Heart left ventricle (tissue), 16 donors: ENCODE data around the gene NCSTN. TPM values are rescaled to one million over a fixed set of nuclear protein-coding genes. Genes with fewer than 3 reads are reported as not detected.

Source experiments
- ATAC-seq, 4 donors: fragments of 200-7000 bp; cut with Tn5 transposase; one replicate each; pipeline ENCODE4 v1.9.1; 2020 to 2022; ENCODE audit warnings: moderate library complexity in 4 of 4, mild to moderate bottlenecking in 3 of 4, moderate number of reproducible peaks in 1 of 4
- DNase-seq, 5 donors: peaks; one replicate each; pipeline ENCODE4 v3.0.0-alpha.2; 2020
- H3K27ac ChIP-seq, 12 donors: fragments of 200-600 bp; sonication (generic) in 4 of 12; one replicate each; pipeline versions ENCODE4 v1.5.0 to v1.8.0; 2016 to 2022; ENCODE audit warnings: mild to moderate bottlenecking in 2 of 12
- H3K27me3 ChIP-seq, 9 donors: fragments of 200-600 bp; sonication (generic) in 2 of 9; one replicate each; pipeline versions ENCODE4 v1.5.1 to v1.8.0; 2016 to 2022; ENCODE audit warnings: mild to moderate bottlenecking in 3 of 9
- H3K36me3 ChIP-seq, 9 donors: fragments of 200-600 bp; sonication (generic) in 2 of 9; one replicate each; pipeline versions ENCODE4 v1.5.0 to v1.8.0; 2018 to 2022; ENCODE audit warnings: mild to moderate bottlenecking in 2 of 9
- H3K4me1 ChIP-seq, 12 donors: fragments of 200-600 bp; sonication (generic) in 4 of 12; one replicate each; pipeline versions ENCODE4 v1.5.0 to v1.8.0; 2016 to 2022; ENCODE audit warnings: mild to moderate bottlenecking in 3 of 12
- H3K4me3 ChIP-seq, 12 donors: fragments of 200-600 bp; sonication (generic) in 4 of 12; one replicate each; pipeline versions ENCODE4 v1.5.0 to v1.8.0; 2017 to 2022; ENCODE audit warnings: mild to moderate bottlenecking in 9 of 12, moderate library complexity in 4 of 12
- H3K9me3 ChIP-seq, 12 donors: fragments of 200-600 bp; sonication (generic) in 4 of 12; one replicate each; pipeline versions ENCODE4 v1.5.0 to v1.8.0; 2016 to 2022; ENCODE audit warnings: mild to moderate bottlenecking in 1 of 12
- CTCF ChIP-seq, 12 donors: fragments of 200-600 bp; sonication (generic) in 4 of 12; IDR thresholded peaks; one replicate each; pipeline versions ENCODE4 v1.5.0 to v1.8.0; 2018 to 2022; ENCODE audit warnings: antibody characterized with exemption in 12 of 12, mild to moderate bottlenecking in 5 of 12
- POLR2A ChIP-seq, 2 donors: fragments of 450-650 bp; IDR thresholded peaks; one replicate each; pipeline ENCODE4 v1.6.1; 2017; ENCODE audit warnings: antibody characterized with exemption in 2 of 2, mild to moderate bottlenecking in 2 of 2, moderate library complexity in 2 of 2
- WGBS, 4 donors: extraction: QIAGEN DNeasy Blood & Tissue Kit in 2 of 4; methylation state at CpG; one replicate each; pipeline versions ENCODE4 v1.1.5 to v1.1.7; 2013 to 2018; 5-methylcytosine and 5-hydroxymethylcytosine counted together
- intact Hi-C, 10 donors: fragments of 100-400 bp; cut with DNase I; formaldehyde crosslinking; loops; one replicate each; pipeline versions ENCODE4 v1.11.1 to v1.14.2; 2022
- polyA plus RNA-seq, 2 donors: library from polyadenylated mRNA; stranded (reverse); fragments of 200-250 nt; gene quantifications; one replicate each; pipeline ENCODE4 v1.2.3, GENCODE V29; 2013
- total RNA-seq, 9 donors: library from RNA; depleted of rRNA in 2 of 9; stranded (reverse); fragments of >200 nt in 2 of 9; fragmentation: NEBNext Ultra II Directional in 3 of 9; extraction: Animal tissue kit (Norgen Biotek cat#: 25700) in 3 of 9; gene quantifications; one replicate each; pipeline versions ENCODE4 v1.1.0 to v1.2.4, GENCODE V29; 2016 to 2023
- donor health status: ischemic (EF 13 %, LVEDD 7.1; RV severe dilation, severe dysfunction).
- donor health status: healthy with polysubstance abuse.
- donor health status: DM: no; HTN: yes; CAD: no.
- donor health status: DM: no; HTN: no; CAD: no.
- donor health status: ischemic (EF 25% LVEDD 6.9; RV normal size, moderate dysfunction).
- donor health status: ischemic (EF 25% LVEDD 5.7; RV mildly dilated, moderate dysfunction).
- donor health status: healthy.
- donor health status: DM: yes; HTN: yes; CAD: no.
- donor health status: ischemic (EF 35%, LVEDD 5.7; RV mildly dilated, moderate dysfunction).
- donor health status: nonischemic (EF 11% LVEDD 7.7; RV severe dilation, severe dysfunction).
- donor health status: DM: yes; HTN: yes; CAD: no.
- donor health status: PGD.
- donor health status: ischemic (EF 29% LVEDD 5.4; RV normal size, mild dysfunction).
- donor health status: nonischemic (EF 23%, LVEDD 6.1; RV moderate dilation, normal function).

NCSTN gene
- total and polyA plus RNA-seq, 11 donors = 47.3 to 101 (median 70.8) TPM

- ATAC-seq (peak in 3 of 4 donors; percentile 48 to 69 (median 52)), DNase-seq (peak in 1 of 5 donors; percentile 29)
- no peaks in the 10 kb centered on the region for H3K27me3 ChIP-seq
- H3K9me3 ChIP-seq = no peaks in the 10 kb centered on the region
- no peak overlapping the region for H3K4me3 ChIP-seq
- peaks cover 0 to 100% (median 100%) of the 10 kb centered on the region in 9 donors for H3K36me3 ChIP-seq
- H3K4me1 ChIP-seq = no peaks in the 10 kb centered on the region
- TF ChIP-seq CTCF (IDR thresholded peaks at IDR 0.05) (no peak), POLR2A (IDR thresholded peaks at IDR 0.05) (no peak)
- WGBS, 4 donors = 89 to 98% (median 90%) methylated on average over 12 to 13 of the region's 13 CpGs
- intact Hi-C loops = no loop called here
- H3K27ac ChIP-seq = no peak overlapping the region
These were observed 35.9 kb upstream of the NCSTN start for GRCh38 chr1:160307118-160307791.

GRCh38 chr1:160308451-160309184, 34.6 kb upstream of the NCSTN start:
- H3K27ac ChIP-seq = no peak overlapping the region
- no peaks in the 10 kb centered on the region for H3K27me3 ChIP-seq
- no peak for TF ChIP-seq CTCF (IDR thresholded peaks at IDR 0.05)
- no peak for TF ChIP-seq POLR2A (IDR thresholded peaks at IDR 0.05)
- intact Hi-C loops = no loop called here
- H3K4me3 ChIP-seq = no peak overlapping the region
- no peaks in the 10 kb centered on the region for H3K4me1 ChIP-seq
- DNase-seq (no peak), ATAC-seq (peak in 1 of 4 donors; percentile 16)
- 79 to 87% (median 83%) methylated on average over 4 of the region's 4 CpGs for WGBS, 4 donors
- H3K9me3 ChIP-seq = no peaks in the 10 kb centered on the region
- H3K36me3 ChIP-seq = peaks cover 0 to 100% (median 100%) of the 10 kb centered on the region in 9 donors

- Histone ChIP-seq H3K36me3 (peaks cover 0 to 100% (median 100%) of the 10 kb centered on the region in 9 donors), H3K4me1 (no peaks in the 10 kb centered on the region), H3K27me3 (no peaks in the 10 kb centered on the region), H3K27ac (no peak overlapping the region), H3K9me3 (no peaks in the 10 kb centered on the region), H3K4me3 (no peak overlapping the region)
- TF ChIP-seq CTCF (IDR thresholded peaks at IDR 0.05) (no peak), POLR2A (IDR thresholded peaks at IDR 0.05) (no peak)
- ATAC-seq (no peak), DNase-seq (no peak)
- intact Hi-C loops = no loop called here
These were observed 34.0 kb upstream of the NCSTN start for GRCh38 chr1:160309185-160309557.

GRCh38 chr1:160309571-160309970, 33.6 kb upstream of the NCSTN start:
- ATAC-seq (no peak), DNase-seq (no peak)
- no peak overlapping the region for H3K4me3 ChIP-seq
- TF ChIP-seq POLR2A (IDR thresholded peaks at IDR 0.05) (no peak), CTCF (IDR thresholded peaks at IDR 0.05) (no peak)
- H3K9me3 ChIP-seq = no peaks in the 10 kb centered on the region
- no peaks in the 10 kb centered on the region for H3K4me1 ChIP-seq
- H3K27ac ChIP-seq = no peak overlapping the region
- intact Hi-C loops = no loop called here
- 37 to 58% (median 50%) methylated on average over 1 of the region's 1 CpG for WGBS, 4 donors
- peaks cover 0 to 100% (median 100%) of the 10 kb centered on the region in 9 donors for H3K36me3 ChIP-seq
- no peaks in the 10 kb centered on the region for H3K27me3 ChIP-seq
